Heart right ventricle (tissue), 16 donors: ENCODE measurements around the gene OLFM3. TPM values are rescaled to one million over a fixed set of nuclear protein-coding genes. Genes with fewer than 3 reads are reported as not detected.

Experiments used
- ATAC-seq, 8 donors: fragments of 200-7000 bp; cut with Tn5 transposase; one replicate each; pipeline ENCODE4 v1.9.1; 2020; ENCODE audit warnings: mild to moderate bottlenecking in 8 of 8, moderate library complexity in 8 of 8, moderate number of reproducible peaks in 1 of 8
- DNase-seq, 2 donors: peaks; one replicate each; pipeline ENCODE4 v3.0.0-alpha.2; 2020
- H3K27ac ChIP-seq, 10 donors: fragments of 200-600 bp; sonication (generic) in 2 of 10; one replicate each; pipeline versions ENCODE4 v1.5.0 to v1.8.0; 2020 to 2022; ENCODE audit warnings: mild to moderate bottlenecking in 3 of 10
- H3K27me3 ChIP-seq, 7 donors: fragments of 200-600 bp; one replicate each; pipeline ENCODE4 v1.8.0; 2021 to 2022; ENCODE audit warnings: mild to moderate bottlenecking in 2 of 7
- H3K36me3 ChIP-seq, 9 donors: fragments of 200-600 bp; sonication (generic) in 1 of 9; one replicate each; pipeline versions ENCODE4 v1.5.0 to v1.8.0; 2020 to 2022; ENCODE audit warnings: mild to moderate bottlenecking in 2 of 9
- H3K4me1 ChIP-seq, 9 donors: fragments of 200-600 bp; sonication (generic) in 1 of 9; one replicate each; pipeline versions ENCODE4 v1.5.0 to v1.8.0; 2020 to 2022; ENCODE audit warnings: mild to moderate bottlenecking in 4 of 9
- H3K4me3 ChIP-seq, 10 donors: fragments of 200-600 bp; sonication (generic) in 2 of 10; one replicate each; pipeline versions ENCODE4 v1.5.0 to v1.8.0; 2020 to 2022; ENCODE audit warnings: mild to moderate bottlenecking in 7 of 10, moderate library complexity in 2 of 10
- H3K9me3 ChIP-seq, 11 donors: fragments of 200-600 bp in 10 of 11; sonication (generic) in 2 of 11; one replicate each; pipeline versions ENCODE4 v1.5.0 to v1.8.0; 2013 to 2022; ENCODE audit warnings: mild to moderate bottlenecking in 2 of 11, control low read depth in 1 of 11, moderate library complexity in 1 of 11
- WGBS, 2 donors: extraction: QIAGEN DNeasy Blood & Tissue Kit; methylation state at CpG; one replicate each; pipeline ENCODE4 v1.1.7; 2013; ENCODE audit warnings: inconsistent platforms in 1 of 2; 5-methylcytosine and 5-hydroxymethylcytosine counted together
- intact Hi-C, 10 donors: fragments of 100-400 bp; cut with DNase I; formaldehyde crosslinking; loops; one replicate each; pipeline versions ENCODE4 v1.11.1 to v1.14.2; 2022
- polyA plus RNA-seq, 2 donors: library from polyadenylated mRNA; stranded (reverse); fragments of 200-250 nt; gene quantifications; one replicate each; pipeline ENCODE4 v1.2.3, GENCODE V29; 2013
- total RNA-seq, 10 donors: library from RNA; stranded (reverse); fragmentation: NEBNext Ultra II Directional in 3 of 10; extraction: Animal tissue kit (Norgen Biotek cat#: 25700) in 3 of 10; gene quantifications; one replicate each; pipeline versions ENCODE4 v1.2.1 to v1.2.4, GENCODE V29; 2021 to 2023
- TF ChIP-seq, protein P1 (sequence below), 9 donors: fragments of 200-600 bp; sonication (generic) in 2 of 9; IDR thresholded peaks; one replicate each; pipeline versions ENCODE4 v1.5.0 to v1.8.0; 2021 to 2022; ENCODE audit warnings: antibody characterized with exemption in 9 of 9, mild to moderate bottlenecking in 5 of 9, moderate library complexity in 1 of 9
- donor health status: Arrhythmogenic right ventricular cardiomyopathy.
- donor health status: ischemic (EF 13 %, LVEDD 7.1; RV severe dilation, severe dysfunction).
- donor health status: healthy with polysubstance abuse.
- donor health status: DM: no; HTN: yes; CAD: no.
- donor health status: DM: no; HTN: no; CAD: no.
- donor health status: ischemic (EF 25% LVEDD 6.9; RV normal size, moderate dysfunction).
- donor health status: ischemic (EF 25% LVEDD 5.7; RV mildly dilated, moderate dysfunction).
- donor health status: healthy.
- donor health status: DM: yes; HTN: yes; CAD: no.
- donor health status: Ischemic cardiomyopathy.
- donor health status: ischemic (EF 35%, LVEDD 5.7; RV mildly dilated, moderate dysfunction).
- donor health status: nonischemic (EF 11% LVEDD 7.7; RV severe dilation, severe dysfunction).
- donor health status: DM: yes; HTN: yes; CAD: no.
- donor health status: PGD.
- donor health status: ischemic (EF 29% LVEDD 5.4; RV normal size, mild dysfunction).
- donor health status: nonischemic (EF 23%, LVEDD 6.1; RV moderate dilation, normal function).

The OLFM3 gene
- total and polyA plus RNA-seq, 12 donors: 0.12 TPM; not detected in 11

DNA sequence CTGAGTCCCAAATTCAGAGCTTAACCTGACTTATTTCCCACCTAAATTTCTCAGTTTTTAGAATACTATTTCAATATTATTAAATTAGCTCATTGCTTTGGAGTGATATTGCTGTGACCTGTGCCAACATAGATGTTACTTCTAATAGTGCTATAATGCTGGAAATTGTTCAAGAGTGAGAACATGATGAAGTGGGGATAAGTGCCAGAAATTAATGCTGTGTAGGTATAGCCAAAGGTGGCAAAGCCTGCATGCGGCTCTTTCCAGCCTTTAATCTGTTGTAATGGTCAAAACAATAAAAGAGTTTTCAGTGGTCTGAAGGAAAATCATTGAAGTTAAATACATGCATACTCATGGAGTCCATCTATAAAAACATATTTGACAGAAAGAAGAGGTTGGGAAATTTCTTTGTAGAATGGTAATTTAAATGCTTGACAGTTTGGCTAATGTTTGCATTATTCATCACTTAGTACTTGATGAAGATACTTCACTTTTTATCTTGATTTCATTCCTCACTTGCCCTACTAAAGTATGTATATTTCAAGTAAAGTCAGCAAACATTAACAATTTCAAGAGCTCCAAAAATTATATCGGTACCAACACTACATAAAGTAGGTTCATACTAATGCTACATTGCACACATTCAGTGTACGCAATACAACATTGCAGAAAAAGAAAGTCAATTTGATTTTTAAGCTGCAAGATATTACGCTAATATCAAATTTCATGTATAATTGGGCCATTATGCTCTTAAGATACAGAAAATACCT lies 82.1 kb downstream of the OLFM3 start:
- no peak for ATAC-seq
- WGBS, 2 donors: 78 to 85% methylated on average over 4 of the region's 4 CpGs
- no peak overlapping the region for H3K4me3 ChIP-seq
- H3K36me3 ChIP-seq: no peaks in the 10 kb centered on the region
- DNase-seq: no peak
- H3K27me3 ChIP-seq: no peaks in the 10 kb centered on the region
- no peaks in the 10 kb centered on the region for H3K9me3 ChIP-seq
- TF ChIP-seq, protein P1, sequence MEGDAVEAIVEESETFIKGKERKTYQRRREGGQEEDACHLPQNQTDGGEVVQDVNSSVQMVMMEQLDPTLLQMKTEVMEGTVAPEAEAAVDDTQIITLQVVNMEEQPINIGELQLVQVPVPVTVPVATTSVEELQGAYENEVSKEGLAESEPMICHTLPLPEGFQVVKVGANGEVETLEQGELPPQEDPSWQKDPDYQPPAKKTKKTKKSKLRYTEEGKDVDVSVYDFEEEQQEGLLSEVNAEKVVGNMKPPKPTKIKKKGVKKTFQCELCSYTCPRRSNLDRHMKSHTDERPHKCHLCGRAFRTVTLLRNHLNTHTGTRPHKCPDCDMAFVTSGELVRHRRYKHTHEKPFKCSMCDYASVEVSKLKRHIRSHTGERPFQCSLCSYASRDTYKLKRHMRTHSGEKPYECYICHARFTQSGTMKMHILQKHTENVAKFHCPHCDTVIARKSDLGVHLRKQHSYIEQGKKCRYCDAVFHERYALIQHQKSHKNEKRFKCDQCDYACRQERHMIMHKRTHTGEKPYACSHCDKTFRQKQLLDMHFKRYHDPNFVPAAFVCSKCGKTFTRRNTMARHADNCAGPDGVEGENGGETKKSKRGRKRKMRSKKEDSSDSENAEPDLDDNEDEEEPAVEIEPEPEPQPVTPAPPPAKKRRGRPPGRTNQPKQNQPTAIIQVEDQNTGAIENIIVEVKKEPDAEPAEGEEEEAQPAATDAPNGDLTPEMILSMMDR (IDR thresholded peaks at IDR 0.05): no peak
- H3K4me1 ChIP-seq: peaks cover 0 to 16% (median 0%) of the 10 kb centered on the region in 9 donors
- intact Hi-C loops: no loop called here
- H3K27ac ChIP-seq: no peak overlapping the region

- Histone ChIP-seq H3K4me3 (no peak overlapping the region), H3K36me3 (no peaks in the 10 kb centered on the region), H3K9me3 (no peaks in the 10 kb centered on the region), H3K27ac (peak overlapping the region in 3 of 10 donors; percentile 15 to 43 (median 23)), H3K27me3 (no peaks in the 10 kb centered on the region), H3K4me1 (peaks cover 0 to 16% (median 0%) of the 10 kb centered on the region in 9 donors)
- TF ChIP-seq, protein P1 (IDR thresholded peaks at IDR 0.05): no peak
- peak in 4 of 8 donors; percentile 41 to 78 (median 69) for ATAC-seq
- 43 to 62% methylated on average over 5 of the region's 5 CpGs for WGBS, 2 donors
- no peak for DNase-seq
- intact Hi-C loops: no loop called here
These were observed 84.8 kb downstream of the OLFM3 start for GRCh38 chr1:101911894-101912293.

GRCh38 chr1:101908980-101909379 lies 87.7 kb downstream of the OLFM3 start:
- intact Hi-C loops: no loop called here
- TF ChIP-seq, protein P1 (IDR thresholded peaks at IDR 0.05): no peak
- Histone ChIP-seq H3K9me3 (no peaks in the 10 kb centered on the region), H3K27me3 (no peaks in the 10 kb centered on the region), H3K4me3 (no peak overlapping the region), H3K36me3 (no peaks in the 10 kb centered on the region), H3K27ac (no peak overlapping the region), H3K4me1 (no peaks in the 10 kb centered on the region)
- ATAC-seq: no peak
- no peak for DNase-seq

DNA sequence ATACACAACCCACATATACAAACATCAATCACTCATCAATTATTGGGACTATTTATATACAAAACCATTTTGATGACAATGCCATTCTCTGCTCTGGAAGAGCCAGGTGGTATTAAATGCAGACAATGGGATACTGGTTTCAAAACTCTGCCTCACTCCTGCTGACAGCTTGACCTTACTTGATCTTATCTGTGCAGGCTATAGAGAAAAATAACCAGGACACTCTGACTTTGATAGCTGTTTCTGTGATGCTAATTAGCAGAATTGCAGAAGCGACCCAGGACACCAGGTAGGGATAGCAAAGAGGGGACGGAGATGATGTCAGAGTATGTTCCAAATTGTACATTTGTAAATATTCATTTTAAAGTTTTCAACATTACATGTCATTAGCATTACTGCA lies 89.5 kb downstream of the OLFM3 start:
- H3K9me3 ChIP-seq: no peaks in the 10 kb centered on the region
- 31 to 52% methylated on average over 2 of the region's 2 CpGs for WGBS, 2 donors
- ATAC-seq (no peak), DNase-seq (no peak)
- no peaks in the 10 kb centered on the region for H3K4me1 ChIP-seq
- H3K27me3 ChIP-seq: no peaks in the 10 kb centered on the region
- no peak overlapping the region for H3K4me3 ChIP-seq
- intact Hi-C loops: no loop called here
- TF ChIP-seq, protein P1 (IDR thresholded peaks at IDR 0.05): no peak
- H3K27ac ChIP-seq: no peak overlapping the region
- H3K36me3 ChIP-seq: no peaks in the 10 kb centered on the region
